H9 (cell line): ENCODE measurements around the gene PMIS2. TPM values are rescaled to one million over a fixed set of nuclear protein-coding genes. Genes with fewer than 3 reads are reported as not detected.

ENCODE experiments used
- DNase-seq: peaks from one replicate; pipeline ENCODE4 v3.0.0-alpha.2; 2017
- H2AFZ ChIP-seq: one replicate; pipeline ENCODE4 v1.6.1; 2013; ENCODE audit warnings: mild to moderate bottlenecking, low read length, control low read depth, moderate library complexity
- H2AK5ac ChIP-seq: 2 replicates; pipeline ENCODE4 v1.6.1; 2013; ENCODE audit warnings: low read length, control low read depth, mixed read lengths; ENCODE audit not compliant: insufficient read length
- H2BK120ac ChIP-seq: one replicate; pipeline ENCODE4 v1.6.1; 2013; ENCODE audit warnings: low read depth, mild to moderate bottlenecking, low read length, control low read depth, inconsistent platforms; ENCODE audit not compliant: poor library complexity, severe bottlenecking
- H2BK12ac ChIP-seq: 2 replicates; pipeline ENCODE4 v1.6.1; 2013; ENCODE audit warnings: low read length, control low read depth, mixed read lengths, low read depth; ENCODE audit not compliant: insufficient read length
- H2BK15ac ChIP-seq: 2 replicates; pipeline ENCODE4 v1.6.1; 2013; ENCODE audit warnings: low read depth, low read length, control low read depth
- H2BK20ac ChIP-seq: one replicate; pipeline ENCODE4 v1.6.1; 2013; ENCODE audit warnings: low read depth, mild to moderate bottlenecking, low read length, control low read depth, inconsistent platforms; ENCODE audit not compliant: poor library complexity, severe bottlenecking
- H2BK5ac ChIP-seq: 2 replicates; pipeline ENCODE4 v1.6.1; 2013; ENCODE audit warnings: low read length, control low read depth, mixed read lengths; ENCODE audit not compliant: insufficient read length
- H3K14ac ChIP-seq: 2 replicates; pipeline ENCODE4 v1.6.1; 2013; ENCODE audit warnings: low read length, control low read depth; ENCODE audit not compliant: insufficient read depth
- H3K18ac ChIP-seq: 2 replicates; pipeline ENCODE4 v1.6.1; 2013; ENCODE audit warnings: low read depth, mild to moderate bottlenecking, mixed read lengths, low read length, control low read depth; ENCODE audit not compliant: insufficient read length
- H3K23ac ChIP-seq: 2 replicates; pipeline ENCODE4 v1.6.1; 2013; ENCODE audit warnings: low read length, control low read depth, mixed read lengths, low read depth; ENCODE audit not compliant: insufficient read length
- H3K23me2 ChIP-seq: 2 replicates; pipeline ENCODE4 v1.6.1; 2013; ENCODE audit warnings: low read depth, mild to moderate bottlenecking, mixed read lengths, low read length, control low read depth; ENCODE audit not compliant: insufficient read length, poor library complexity, severe bottlenecking
- H3K27ac ChIP-seq: 2 replicates; pipeline ENCODE4 v1.5.1; 2013; ENCODE audit warnings: low read length, control low read depth, mixed read lengths, low read depth; ENCODE audit not compliant: insufficient read length
- H3K27me3 ChIP-seq: 2 replicates; pipeline ENCODE4 v1.6.1; 2013; ENCODE audit warnings: low read length, control low read depth, inconsistent platforms; ENCODE audit not compliant: insufficient read depth
- H3K4ac ChIP-seq: 2 replicates; pipeline ENCODE4 v1.6.1; 2013; ENCODE audit warnings: low read depth, mild to moderate bottlenecking, control low read depth, inconsistent platforms, low read length, moderate library complexity
- H3K4me1 ChIP-seq: 2 replicates; pipeline ENCODE4 v1.6.1; 2013; ENCODE audit warnings: low read length, control low read depth, inconsistent platforms; ENCODE audit not compliant: insufficient read depth
- H3K4me2 ChIP-seq: 2 replicates; pipeline ENCODE4 v1.6.1; 2013; ENCODE audit warnings: low read length, control low read depth, mixed read lengths; ENCODE audit not compliant: insufficient read length, insufficient read depth
- H3K56ac ChIP-seq: 2 replicates; pipeline ENCODE4 v1.6.1; 2013; ENCODE audit warnings: low read depth, mild to moderate bottlenecking, mixed read lengths, low read length, control low read depth; ENCODE audit not compliant: insufficient read length
- H3K79me1 ChIP-seq: 2 replicates; pipeline ENCODE4 v1.6.1; 2013; ENCODE audit warnings: low read depth, mild to moderate bottlenecking, moderate library complexity, low read length, control low read depth, inconsistent platforms; ENCODE audit not compliant: insufficient read depth, poor library complexity, severe bottlenecking
- H3K79me2 ChIP-seq: 2 replicates; pipeline ENCODE4 v1.6.1; 2013; ENCODE audit warnings: low read length, control low read depth, inconsistent platforms; ENCODE audit not compliant: insufficient read depth
- H3K9ac ChIP-seq: 2 replicates; pipeline ENCODE4 v1.6.1; 2013; ENCODE audit warnings: low read length, control low read depth, mixed read lengths; ENCODE audit not compliant: insufficient read length; ENCODE audit errors: extremely low read depth
- H3K9me3 ChIP-seq: one replicate; pipeline ENCODE4 v1.6.1; 2013; ENCODE audit warnings: low read depth, low read length, inconsistent platforms; ENCODE audit not compliant: control insufficient read depth
- H3T11ph ChIP-seq: one replicate; pipeline ENCODE4 v1.6.1; 2013; ENCODE audit warnings: mild to moderate bottlenecking, low read length, control low read depth, inconsistent platforms
- H4K20me1 ChIP-seq: one replicate; pipeline ENCODE4 v1.6.1; 2013; ENCODE audit not compliant: control insufficient read depth, insufficient read length, insufficient read depth
- H4K5ac ChIP-seq: 2 replicates; pipeline ENCODE4 v1.6.1; 2013; ENCODE audit warnings: low read depth, mild to moderate bottlenecking, mixed read lengths, low read length, control low read depth; ENCODE audit not compliant: insufficient read length
- H4K8ac ChIP-seq: replicated peaks from 2 replicates; pipeline ENCODE4 v1.6.1; 2013; ENCODE audit warnings: low read length, control low read depth, mixed read lengths, low read depth; ENCODE audit not compliant: insufficient read length
- H4K91ac ChIP-seq: 2 replicates; pipeline ENCODE4 v1.6.1; 2013; ENCODE audit warnings: low read depth, mild to moderate bottlenecking, moderate library complexity, mixed read lengths, low read length, control low read depth; ENCODE audit not compliant: insufficient read length
- H3K27ac Mint-ChIP-seq, 3 experiments: 2 replicates in 2 of 3; 3 replicates in 1 of 3; pipeline ENCODE4 v1.8.0; 2020 to 2021; ENCODE audit warnings: mixed read lengths in 3 of 3, mild to moderate bottlenecking in 1 of 3, moderate library complexity in 1 of 3
- H3K27me3 Mint-ChIP-seq: 2 replicates; pipeline ENCODE4 v1.8.0; 2021; ENCODE audit warnings: low read depth, mild to moderate bottlenecking, moderate library complexity, mixed read lengths
- H3K36me3 Mint-ChIP-seq, 3 experiments: 2 replicates in 2 of 3; 3 replicates in 1 of 3; pipeline ENCODE4 v1.8.0; 2020 to 2021; ENCODE audit warnings: low read depth in 3 of 3, mixed read lengths in 3 of 3; ENCODE audit not compliant: insufficient read depth in 1 of 3
- H3K4me1 Mint-ChIP-seq, 2 experiments: 2 replicates each; pipeline ENCODE4 v1.8.0; 2020; ENCODE audit warnings: mixed read lengths in 2 of 2
- H3K4me3 Mint-ChIP-seq, 2 experiments: 2 replicates in 1 of 2; 3 replicates in 1 of 2; pipeline ENCODE4 v1.8.0; 2020 to 2021; ENCODE audit warnings: mild to moderate bottlenecking in 2 of 2, mixed read lengths in 2 of 2, moderate library complexity in 1 of 2
- H3K9me3 Mint-ChIP-seq, 2 experiments: 2 replicates in 1 of 2; 3 replicates in 1 of 2; pipeline ENCODE4 v1.8.0; 2020; ENCODE audit warnings: mild to moderate bottlenecking in 2 of 2, mixed read lengths in 2 of 2, moderate library complexity in 1 of 2
- WGBS: extraction: QIAGEN DNeasy Blood & Tissue Kit; methylation state at CpG from one replicate; pipeline ENCODE4 v1.1.7; 2013; ENCODE audit warnings: missing lambda C conversion rate, low lambda C conversion rate, mixed read lengths; ENCODE audit not compliant: insufficient read length; ENCODE audit errors: extremely low coverage; 5-methylcytosine and 5-hydroxymethylcytosine counted together
- total RNA-seq: library from RNA; stranded (reverse); gene quantifications from 2 replicates; pipeline ENCODE4 v1.2.1, GENCODE V29; 2021
- TF ChIP-seq, protein P1 (sequence below): fragments of 200-600 bp; sonication (generic); conservative IDR thresholded peaks from 3 replicates; pipeline ENCODE4 v1.8.0; 2021; ENCODE audit warnings: antibody characterized with exemption, mild to moderate bottlenecking

Gene PMIS2
- total RNA-seq, 1 experiment from 2014 or later: not detected

DNA sequence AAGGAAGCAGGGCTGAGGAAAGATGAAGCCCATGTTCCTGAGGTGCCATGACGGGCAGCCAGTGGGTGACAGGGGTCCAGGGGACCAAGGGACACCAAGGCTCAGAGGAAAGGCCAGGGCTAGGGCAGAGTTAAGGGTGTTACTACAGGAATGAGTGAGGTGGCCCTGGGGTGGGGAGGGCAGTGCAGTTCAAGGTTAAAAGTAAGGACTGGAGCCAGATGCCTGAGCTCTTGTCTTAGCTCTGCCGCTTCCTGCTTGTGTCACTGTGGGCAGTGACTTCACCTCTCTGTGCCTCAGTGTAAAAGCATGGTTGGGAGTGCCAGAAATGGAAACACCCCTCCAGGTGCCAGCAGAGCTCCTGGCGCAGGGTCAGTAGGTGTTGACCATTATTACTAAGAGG is 50.7 kb downstream of the PMIS2 start:
- Histone ChIP-seq H3K18ac (no peak overlapping the region), H4K91ac (no peak overlapping the region)

More for the DNA sequence above, 50.7 kb downstream of the PMIS2 start:
- H4K5ac ChIP-seq: no peak overlapping the region
- no peak overlapping the region for H3K4ac ChIP-seq
- H3K9ac ChIP-seq: no peak overlapping the region
- H3K23ac ChIP-seq: no peak overlapping the region
- no peaks in the 10 kb centered on the region for H3K27me3 ChIP-seq
- H2AK5ac ChIP-seq: no peak overlapping the region
- no peak overlapping the region for H2BK12ac ChIP-seq
- no peaks in the 10 kb centered on the region for H3K79me2 ChIP-seq
- TF ChIP-seq, protein P1, sequence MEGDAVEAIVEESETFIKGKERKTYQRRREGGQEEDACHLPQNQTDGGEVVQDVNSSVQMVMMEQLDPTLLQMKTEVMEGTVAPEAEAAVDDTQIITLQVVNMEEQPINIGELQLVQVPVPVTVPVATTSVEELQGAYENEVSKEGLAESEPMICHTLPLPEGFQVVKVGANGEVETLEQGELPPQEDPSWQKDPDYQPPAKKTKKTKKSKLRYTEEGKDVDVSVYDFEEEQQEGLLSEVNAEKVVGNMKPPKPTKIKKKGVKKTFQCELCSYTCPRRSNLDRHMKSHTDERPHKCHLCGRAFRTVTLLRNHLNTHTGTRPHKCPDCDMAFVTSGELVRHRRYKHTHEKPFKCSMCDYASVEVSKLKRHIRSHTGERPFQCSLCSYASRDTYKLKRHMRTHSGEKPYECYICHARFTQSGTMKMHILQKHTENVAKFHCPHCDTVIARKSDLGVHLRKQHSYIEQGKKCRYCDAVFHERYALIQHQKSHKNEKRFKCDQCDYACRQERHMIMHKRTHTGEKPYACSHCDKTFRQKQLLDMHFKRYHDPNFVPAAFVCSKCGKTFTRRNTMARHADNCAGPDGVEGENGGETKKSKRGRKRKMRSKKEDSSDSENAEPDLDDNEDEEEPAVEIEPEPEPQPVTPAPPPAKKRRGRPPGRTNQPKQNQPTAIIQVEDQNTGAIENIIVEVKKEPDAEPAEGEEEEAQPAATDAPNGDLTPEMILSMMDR: no peak
- H3K4me3 Mint-ChIP-seq: no peak overlapping the region; a peak in 1 of 5 replicates
- no peaks in the 10 kb centered on the region for H3K23me2 ChIP-seq
- no peak overlapping the region for H2BK15ac ChIP-seq
- H4K8ac ChIP-seq: no peak overlapping the region
- no peaks in the 10 kb centered on the region for H3K9me3 Mint-ChIP-seq
- peaks cover 18% of the 10 kb centered on the region in 2 experiments for H3K4me1 Mint-ChIP-seq
- no peak overlapping the region for H3T11ph ChIP-seq
- no CpG with 5 or more reads among the region's 3 CpGs for WGBS
- peaks cover 23 to 59% (median 47%) of the 10 kb centered on the region in 3 experiments for H3K36me3 Mint-ChIP-seq
- no peak overlapping the region for H2BK120ac ChIP-seq
- no peak overlapping the region for H3K27ac Mint-ChIP-seq
- H3K27me3 Mint-ChIP-seq: no peaks in the 10 kb centered on the region
- H3K4me1 ChIP-seq: peaks cover 6% of the 10 kb centered on the region; the same call in 1 of the 2 replicates
- H3K27ac ChIP-seq: no peak overlapping the region
- no peak overlapping the region for H2BK20ac ChIP-seq
- H3K9me3 ChIP-seq: no peaks in the 10 kb centered on the region
- DNase-seq: no peak
- H4K20me1 ChIP-seq: no peaks in the 10 kb centered on the region
- H3K4me2 ChIP-seq: no peak overlapping the region
- no peak overlapping the region; the same call in 1 of the 2 replicates for H3K14ac ChIP-seq
- no peak overlapping the region for H2AFZ ChIP-seq
- no peak overlapping the region for H2BK5ac ChIP-seq
- no peaks in the 10 kb centered on the region for H3K79me1 ChIP-seq
- H3K56ac ChIP-seq: no peak overlapping the region

Other genes with a start within 250 kb of the PMIS2 start
- not detected in 2 replicates for gene FFAR1, start 238.3 kb upstream of the PMIS2 start, total RNA-seq
- not detected in 2 replicates for gene FFAR3, start 227.7 kb upstream of the PMIS2 start, total RNA-seq
- gene GPR42, start 215.1 kb upstream of the PMIS2 start, total RNA-seq: not detected in 2 replicates
- gene FFAR2, start 137.9 kb upstream of the PMIS2 start, total RNA-seq: not detected in 2 replicates
- gene KRTDAP, start 95.7 kb upstream of the PMIS2 start, total RNA-seq: 0.87 and 1.3 TPM in 2 replicates
- 267 and 278 TPM in 2 replicates for gene DMKN, start 72.5 kb upstream of the PMIS2 start, total RNA-seq
- gene SBSN, start 57.9 kb upstream of the PMIS2 start, total RNA-seq: 0.15 and 0.24 TPM in 2 replicates
- not detected in 2 replicates for gene GAPDHS, start 52.7 kb upstream of the PMIS2 start, total RNA-seq
- 125 and 128 TPM in 2 replicates for gene TMEM147, start 40.5 kb upstream of the PMIS2 start, total RNA-seq
- gene ATP4A, start 22.5 kb upstream of the PMIS2 start, total RNA-seq: 0.24 and 0.88 TPM in 2 replicates
- gene HAUS5, start 26.6 kb downstream of the PMIS2 start, total RNA-seq: 32.8 and 32.9 TPM in 2 replicates
- gene RBM42, start 42.9 kb downstream of the PMIS2 start, total RNA-seq: 83.3 and 85.8 TPM in 2 replicates
- 1.5 and 1.9 TPM in 2 replicates for gene ETV2, start 55.6 kb downstream of the PMIS2 start, total RNA-seq
- 422 and 432 TPM in 2 replicates for gene COX6B1, start 62.1 kb downstream of the PMIS2 start, total RNA-seq
- gene UPK1A, start 80.3 kb downstream of the PMIS2 start, total RNA-seq: 3.0 and 4.3 TPM in 2 replicates
- 0.13 TPM in 1 of 2 replicates, not detected in the other for gene ZBTB32, start 118.4 kb downstream of the PMIS2 start, total RNA-seq
- gene KMT2B, start 131.8 kb downstream of the PMIS2 start, total RNA-seq: 47.7 and 50.5 TPM in 2 replicates
- gene IGFLR1, start 156.3 kb downstream of the PMIS2 start, total RNA-seq: 2.9 and 3.2 TPM in 2 replicates
- 16.8 and 19.2 TPM in 2 replicates for gene U2AF1L4, start 159.2 kb downstream of the PMIS2 start, total RNA-seq
- 69.7 and 77.7 TPM in 2 replicates for gene PSENEN, start 159.5 kb downstream of the PMIS2 start, total RNA-seq
- 4.7 and 5.9 TPM in 2 replicates for gene LIN37, start 162.4 kb downstream of the PMIS2 start, total RNA-seq
- gene HSPB6, start 170.9 kb downstream of the PMIS2 start, total RNA-seq: 0.37 TPM in 2 replicates
- gene PROSER3, start 172.0 kb downstream of the PMIS2 start, total RNA-seq: 21.8 and 29.1 TPM in 2 replicates
- gene ARHGAP33, start 189.4 kb downstream of the PMIS2 start, total RNA-seq: 18.7 and 19.5 TPM in 2 replicates
- gene PRODH2, start 226.7 kb downstream of the PMIS2 start, total RNA-seq: not detected in 2 replicates